ENCODE results near the gene FBN3.
A peak's percentile ranks its signal among the peaks of the same experiment; 100 is the strongest.
"Not testable (repeated sequence)": the region's sequence is repeated elsewhere in the genome, so short reads cannot be mapped to it uniquely, and the experiment has no call there.

The FBN3 gene

DNA sequence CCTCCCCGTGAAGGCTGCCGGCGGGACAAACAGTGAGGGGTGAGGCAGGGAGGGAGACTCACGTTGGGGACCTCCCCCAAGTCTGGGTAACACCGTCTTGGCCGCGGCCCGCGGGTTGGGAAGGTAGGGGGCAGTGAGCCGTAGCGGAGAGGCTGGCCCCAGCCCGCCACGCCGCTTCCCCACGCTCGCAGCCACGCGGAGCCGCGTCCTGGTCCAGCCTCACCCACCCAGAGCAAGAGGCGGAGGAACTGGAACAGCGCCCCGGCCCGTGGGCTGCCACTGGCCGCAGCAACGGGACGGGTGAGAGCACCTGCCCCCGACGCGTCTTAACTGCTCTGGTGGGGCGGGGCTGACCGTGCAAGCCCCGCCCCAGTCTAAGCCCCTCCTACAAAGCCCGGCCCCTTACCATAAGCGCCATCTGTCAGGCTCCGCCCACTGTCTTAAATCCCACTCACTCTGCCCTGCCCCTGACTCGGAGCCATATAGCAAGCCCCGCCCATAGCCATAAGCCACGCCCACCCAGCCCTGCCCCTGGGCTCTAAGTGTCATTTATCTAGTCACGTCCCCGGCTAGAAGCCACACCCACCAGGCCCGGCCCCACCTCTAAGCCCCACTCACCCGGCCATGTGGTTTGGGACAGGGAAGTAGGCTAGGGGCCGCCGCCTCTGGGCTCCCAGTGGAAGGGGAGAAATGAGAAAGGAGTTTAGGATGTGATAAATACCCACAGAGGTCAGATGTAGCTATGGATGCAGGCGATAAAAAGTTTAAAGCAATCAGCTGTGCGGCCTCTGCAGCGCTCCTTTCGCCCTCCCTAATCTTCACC is 98.9 kb downstream of the FBN3 start:
- DNase-seq = peak; percentile 90

DNA sequence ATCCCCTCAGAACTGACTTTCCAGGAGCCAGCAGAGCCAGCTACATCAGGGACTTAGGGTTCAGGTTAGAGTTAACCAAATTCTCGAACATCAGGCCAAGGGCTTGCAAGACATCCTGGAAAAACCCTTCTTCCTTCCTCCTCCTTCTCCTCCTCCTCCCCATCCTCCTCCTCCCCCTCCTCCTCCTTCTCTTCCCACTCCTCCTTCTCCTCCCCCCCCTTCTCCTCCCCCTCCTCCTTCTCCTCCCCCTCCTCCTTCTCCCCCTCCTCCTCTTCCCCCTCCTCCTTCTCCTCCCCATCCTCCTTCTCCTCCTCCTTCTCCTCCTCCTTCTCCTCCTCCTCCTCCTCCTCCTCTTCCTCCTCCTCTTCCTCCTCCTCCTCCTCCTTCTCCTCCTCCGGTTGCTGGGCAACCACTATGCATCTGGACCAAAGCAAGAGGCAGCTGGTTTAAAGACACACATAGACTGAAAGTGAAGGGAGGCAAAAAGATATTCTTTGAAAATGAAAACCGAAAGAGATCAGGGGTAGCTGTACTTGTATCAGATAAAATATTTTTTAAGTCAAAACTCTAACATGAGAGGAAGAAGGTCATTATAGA is 102.7 kb downstream of the FBN3 start:
- DNase-seq = no peak

DNA sequence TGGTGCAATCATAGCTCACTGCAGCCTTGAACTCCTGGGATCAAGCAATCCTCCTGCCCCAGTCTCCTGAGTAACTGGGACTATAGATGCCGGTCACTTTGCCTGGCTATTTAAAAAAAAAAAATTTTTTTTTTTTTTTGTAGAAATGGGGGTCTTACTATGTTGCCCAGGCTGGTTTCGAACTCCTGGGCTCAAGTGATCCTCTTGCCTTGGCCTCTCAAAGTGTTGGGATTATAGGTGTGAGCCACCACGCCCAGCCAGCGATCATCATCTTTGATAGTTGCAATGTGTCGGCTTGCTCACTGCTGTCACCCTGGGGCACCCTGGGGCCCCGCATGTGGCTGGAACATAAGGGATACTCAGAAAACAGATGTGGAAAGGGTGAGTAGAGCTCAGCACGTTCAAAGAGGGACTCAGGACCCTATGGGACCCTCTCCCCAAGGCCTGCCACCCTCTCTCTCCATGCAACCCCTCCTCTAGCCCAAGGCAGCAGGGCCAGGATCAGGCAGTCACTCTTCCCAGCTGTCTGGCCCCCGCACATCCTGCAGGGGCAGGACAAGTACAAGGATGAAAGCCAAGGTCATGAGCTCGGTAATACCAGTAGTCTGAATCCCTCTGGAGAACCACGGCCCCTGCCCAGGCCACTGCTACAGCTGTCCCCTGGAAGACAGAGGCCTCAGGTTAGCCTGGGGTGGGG is 103.4 kb downstream of the FBN3 start:
- no peak for DNase-seq

DNA sequence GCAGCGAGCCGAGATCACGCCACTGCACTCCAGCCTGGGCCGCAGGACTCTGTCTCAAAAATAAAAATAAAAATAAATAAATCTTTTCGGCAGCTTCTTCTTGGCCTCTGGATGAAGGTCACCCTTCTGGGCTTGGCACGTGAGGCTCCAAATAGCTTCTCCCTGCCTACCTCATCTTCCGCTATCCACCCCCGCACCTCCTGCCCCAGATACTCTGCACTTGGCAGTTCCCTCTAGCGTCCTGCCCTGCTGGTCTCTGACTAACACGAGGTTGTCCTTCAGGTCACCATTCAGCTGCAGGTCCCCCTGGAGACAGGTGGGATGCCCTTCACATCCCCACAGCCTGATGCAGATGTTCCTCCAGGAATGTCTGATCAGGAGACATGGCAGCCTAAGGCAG is 105.4 kb downstream of the FBN3 start:
- no peak for DNase-seq

DNA sequence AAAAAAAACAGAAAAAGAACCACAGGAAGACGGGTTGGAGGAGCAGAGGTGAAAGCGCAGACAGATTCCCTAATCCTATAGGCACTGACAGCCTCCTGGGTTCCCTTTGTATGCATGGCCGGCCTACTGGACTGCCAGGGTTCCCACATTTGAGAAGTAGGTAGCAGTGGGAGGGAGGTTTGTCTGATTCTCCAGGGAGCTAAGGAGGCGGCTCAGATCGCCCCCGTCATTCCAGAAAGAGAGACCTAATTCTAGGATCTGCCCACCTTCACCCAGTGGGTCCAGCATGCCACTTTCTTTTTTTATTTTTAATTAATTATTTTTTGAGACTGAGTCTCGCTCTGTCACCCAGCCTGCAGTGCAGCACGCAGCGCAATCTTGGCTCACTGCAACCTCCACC is 106.5 kb downstream of the FBN3 start:
- no peak for DNase-seq

DNA sequence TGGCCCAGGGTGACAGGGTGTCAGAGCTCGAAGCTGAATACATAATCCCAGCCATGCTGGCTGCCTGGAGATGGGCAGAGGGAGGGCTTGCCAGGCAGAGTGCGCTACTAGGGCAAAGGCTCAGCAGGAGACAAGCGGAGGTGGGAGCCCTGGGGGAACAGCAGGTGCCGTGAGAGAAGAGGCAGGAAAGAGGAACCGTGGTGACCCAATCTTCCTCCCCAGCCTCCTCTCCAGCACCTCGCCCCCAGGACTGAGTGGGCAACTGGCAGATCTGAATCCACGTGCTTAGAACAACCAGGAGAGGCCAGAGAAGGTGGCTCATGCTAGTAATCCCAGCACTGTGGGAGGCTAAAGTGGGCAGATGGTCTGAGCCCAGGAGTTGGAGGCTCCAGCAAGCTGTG is 107.9 kb downstream of the FBN3 start:
- no peak for DNase-seq

DNA sequence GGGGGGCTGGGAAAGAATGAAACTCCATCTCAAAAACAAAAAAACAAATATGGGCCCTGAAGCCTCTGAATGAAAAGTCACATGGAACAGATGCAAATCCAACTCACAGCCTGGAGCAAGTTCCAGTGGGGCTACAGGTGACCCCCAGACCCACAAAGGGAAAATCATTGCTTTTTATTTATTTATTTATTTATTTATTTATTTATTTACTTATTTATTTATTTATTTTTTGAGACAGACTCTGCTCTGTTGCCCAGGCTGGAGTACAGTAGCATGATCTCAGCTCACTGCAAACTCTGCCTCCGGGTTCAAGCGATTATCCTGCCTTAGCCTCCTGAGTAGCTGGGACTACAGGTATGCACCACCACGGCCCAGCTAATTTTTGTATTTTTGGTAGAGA is 110.2 kb downstream of the FBN3 start:
- no peak for DNase-seq

DNA sequence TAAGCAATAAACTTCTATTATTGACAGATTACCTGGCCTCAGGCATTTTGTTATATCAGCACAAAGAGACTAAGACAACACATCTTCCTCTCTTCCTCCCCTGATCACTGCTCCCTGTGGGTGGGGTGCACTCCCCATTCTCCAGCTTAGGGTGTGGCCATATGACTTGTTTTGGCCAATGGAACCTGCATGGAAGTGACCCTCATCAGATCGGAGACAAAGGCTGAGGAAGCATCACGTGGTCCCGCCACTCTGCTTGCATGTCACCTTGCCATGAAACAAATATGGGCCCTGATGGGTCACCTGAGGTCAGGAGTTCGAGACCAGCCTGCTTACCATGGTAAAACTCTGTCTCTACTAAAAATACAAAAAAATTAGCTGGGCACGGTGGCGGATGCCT is 110.6 kb downstream of the FBN3 start:
- no peak for DNase-seq

DNA sequence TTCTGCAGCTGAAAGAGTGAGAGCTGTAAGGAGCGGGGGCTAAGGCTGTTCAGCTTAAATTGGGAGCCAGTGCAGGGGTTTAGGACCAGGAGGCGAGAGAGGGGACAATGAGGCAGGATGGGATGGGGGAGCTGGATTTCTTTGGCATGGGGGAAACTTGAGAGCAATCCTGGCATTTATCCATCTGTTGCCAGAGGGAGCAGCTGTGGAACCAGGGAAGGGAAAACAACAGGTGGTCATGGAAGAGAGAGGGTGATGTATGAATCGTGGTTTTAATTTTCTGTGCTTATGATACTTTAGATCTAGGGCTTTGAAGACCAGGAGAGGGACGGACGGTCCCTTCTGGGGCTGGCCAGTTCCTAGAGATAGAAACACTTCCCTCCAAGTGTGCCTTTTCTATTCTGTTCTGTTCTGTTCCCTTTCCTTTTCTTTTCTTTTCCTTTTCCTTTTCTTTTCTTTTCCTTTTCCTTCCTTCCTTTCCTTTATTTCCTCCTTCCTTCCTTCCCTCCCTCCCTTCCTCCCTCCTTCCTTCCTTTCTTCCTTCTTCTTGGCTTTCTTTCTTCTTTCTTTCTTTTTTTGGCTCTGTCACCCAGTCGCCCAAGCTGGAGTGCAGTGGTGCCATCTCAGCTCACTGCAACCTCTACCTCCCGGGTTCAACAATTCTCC is 112.8 kb downstream of the FBN3 start:
- no peak for DNase-seq

DNA sequence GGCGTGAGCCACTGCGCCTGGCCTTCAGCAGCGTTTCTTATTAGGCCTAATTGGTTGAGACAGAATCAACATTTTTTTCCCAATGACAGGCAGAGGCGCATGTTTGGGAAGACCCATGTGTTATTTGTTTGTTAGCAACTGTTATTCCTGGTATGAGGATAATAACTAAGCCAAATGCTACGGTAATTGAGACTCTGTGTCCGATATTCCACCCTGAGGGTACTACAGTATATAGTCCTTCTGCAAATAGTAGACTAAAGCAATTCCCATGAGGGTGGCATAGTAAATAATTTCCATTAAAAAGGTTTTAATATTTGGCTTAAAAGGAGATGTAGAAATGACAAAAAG is 115.2 kb downstream of the FBN3 start:
- DNase-seq = no peak

DNA sequence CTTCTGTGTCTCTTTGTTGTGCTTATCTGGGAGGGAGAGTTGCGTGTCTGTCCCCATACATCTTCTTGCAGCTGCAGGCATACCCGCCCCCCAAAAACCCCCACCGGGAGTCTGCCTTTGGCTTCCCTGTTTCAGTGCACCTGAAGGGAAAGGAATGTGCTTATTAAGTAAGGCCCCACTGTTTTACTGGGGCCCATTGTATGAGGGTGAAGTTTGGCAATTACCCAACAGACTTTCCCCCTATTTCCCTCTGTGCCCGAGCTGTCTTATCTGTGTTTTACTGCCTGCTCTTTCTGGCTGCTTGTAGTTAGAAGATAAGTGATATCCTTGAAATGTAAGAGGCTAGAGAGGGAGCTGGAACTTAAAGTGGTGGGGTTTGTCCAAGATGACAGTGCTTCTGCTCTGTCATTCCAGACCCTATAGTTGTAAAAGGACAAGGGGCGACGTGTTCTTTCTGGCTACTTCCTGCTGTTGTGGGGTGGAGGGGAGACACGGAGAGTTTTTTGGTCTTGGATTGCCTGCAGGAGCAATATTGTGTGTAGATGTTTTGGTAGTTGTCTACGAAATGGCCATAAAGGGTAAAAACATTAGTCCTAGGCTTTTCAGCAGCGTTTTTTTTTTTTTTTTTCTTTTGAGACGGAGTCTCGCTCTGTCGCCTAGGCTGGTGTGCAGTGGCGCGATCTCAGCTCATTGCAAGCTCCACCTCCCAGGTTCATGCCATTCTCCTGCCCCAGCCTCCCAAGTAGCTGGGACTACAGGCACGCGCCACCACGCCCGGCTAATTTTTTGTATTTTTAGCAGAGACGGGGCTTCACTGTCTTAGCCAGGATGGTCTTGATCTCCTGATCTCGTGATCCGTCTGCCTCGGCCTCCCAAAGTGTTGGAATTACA is 115.9 kb downstream of the FBN3 start:
- DNase-seq = not testable (repeated sequence)

DNA sequence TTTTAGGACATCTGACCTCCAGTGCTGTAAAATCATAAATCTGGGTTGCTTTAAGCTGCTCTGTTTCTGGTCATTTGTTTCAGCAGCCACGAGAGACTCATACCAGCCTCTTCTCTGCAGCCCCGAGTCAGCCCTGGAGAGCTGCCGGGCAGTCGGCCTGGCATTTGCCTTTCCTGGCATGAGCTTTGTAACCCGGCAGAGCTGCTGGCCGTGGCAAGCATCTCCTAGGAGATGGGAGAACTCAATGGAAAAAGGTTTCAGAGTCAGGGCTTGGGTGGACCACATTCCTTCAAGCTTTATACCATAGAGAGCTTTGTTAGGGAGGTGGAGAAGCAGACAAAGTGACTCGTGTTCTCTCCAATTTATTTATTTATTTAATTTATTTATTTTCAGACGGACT is 118.4 kb downstream of the FBN3 start:
- no peak for DNase-seq

DNA sequence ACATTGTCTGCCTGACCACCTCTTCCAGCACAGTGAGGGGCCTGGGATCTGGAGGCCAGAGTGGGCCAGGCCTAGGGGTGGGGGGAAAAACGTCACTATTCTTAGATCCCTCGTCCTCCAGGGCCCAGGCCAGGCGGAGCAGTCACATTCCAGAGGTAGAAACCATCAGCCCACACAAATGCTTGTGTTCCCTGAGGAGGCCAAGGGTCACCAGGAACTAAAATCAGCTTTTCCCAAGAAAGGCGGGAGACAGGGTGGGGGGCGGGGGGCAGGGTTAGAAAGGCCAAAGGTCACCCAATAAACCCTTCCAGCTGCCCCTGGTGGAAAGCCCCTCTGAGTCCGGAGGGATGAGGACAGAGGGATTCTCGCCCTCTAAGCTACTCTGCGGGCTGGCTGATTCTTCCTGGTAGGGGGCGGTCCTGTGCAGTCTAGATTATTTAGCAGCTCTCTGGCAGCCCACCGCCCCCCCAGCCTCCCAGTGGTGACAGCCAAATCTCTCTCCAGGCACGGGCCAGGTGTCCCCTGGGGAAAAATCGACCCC is 120.4 kb downstream of the FBN3 start:
- no peak for DNase-seq

DNA sequence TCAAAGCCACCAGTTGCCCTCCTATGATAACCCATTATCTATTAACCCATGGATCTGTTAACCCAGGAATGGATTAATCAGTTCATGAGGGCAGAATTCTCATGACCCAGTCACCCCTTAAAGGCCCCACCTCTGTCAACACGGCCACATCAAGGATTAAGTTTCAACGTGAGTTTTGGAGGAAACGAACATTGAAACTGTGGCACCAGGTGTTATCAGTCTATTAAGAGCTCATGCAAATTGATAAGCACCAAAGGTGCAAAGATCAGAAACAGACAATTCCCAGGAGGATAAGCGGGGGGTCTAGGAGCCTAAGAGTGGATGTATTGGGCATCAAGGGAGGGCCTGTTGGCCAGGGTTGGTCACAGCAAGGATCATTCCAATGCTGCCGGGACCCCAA is 124.1 kb downstream of the FBN3 start:
- no peak for DNase-seq

DNA sequence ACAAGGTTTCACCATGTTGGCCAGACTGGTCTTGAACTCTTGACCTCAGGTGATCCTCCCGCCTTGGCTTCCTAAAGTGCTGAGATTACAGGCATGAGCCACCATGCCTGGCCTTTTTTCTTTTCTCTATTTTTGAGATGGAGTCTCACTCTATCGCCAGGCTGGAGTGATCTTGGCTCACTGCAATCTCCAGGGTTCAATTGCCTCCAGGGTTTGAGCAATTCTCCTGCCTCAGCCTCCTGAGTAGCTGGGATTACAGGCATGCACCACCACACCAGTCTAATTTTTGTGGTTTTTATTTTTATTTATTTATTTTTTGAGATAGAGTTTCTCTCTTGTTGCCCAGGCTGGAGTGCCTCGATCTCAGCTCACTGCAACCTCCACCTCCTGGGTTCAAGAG is 125.1 kb downstream of the FBN3 start:
- not testable (repeated sequence) for DNase-seq

DNA sequence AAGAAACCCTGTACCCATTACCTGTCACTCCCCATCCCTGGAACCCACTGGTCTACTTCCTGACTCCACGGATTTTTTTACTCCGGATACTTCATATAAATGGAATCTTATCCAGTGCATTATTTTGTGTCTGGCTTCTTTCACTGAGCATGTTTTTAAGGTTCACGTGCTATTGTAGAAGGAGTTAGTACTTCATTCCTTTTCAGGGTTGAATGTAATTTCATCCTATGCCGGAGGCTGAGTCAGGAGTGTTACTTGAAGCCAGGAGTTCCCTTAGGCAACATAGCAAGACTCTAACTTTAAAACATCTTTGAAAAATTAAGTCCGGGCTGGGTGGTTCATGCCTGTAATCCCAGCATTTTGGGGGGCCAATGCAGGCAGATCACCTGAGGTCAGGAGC is 126.0 kb downstream of the FBN3 start:
- no peak for DNase-seq

DNA sequence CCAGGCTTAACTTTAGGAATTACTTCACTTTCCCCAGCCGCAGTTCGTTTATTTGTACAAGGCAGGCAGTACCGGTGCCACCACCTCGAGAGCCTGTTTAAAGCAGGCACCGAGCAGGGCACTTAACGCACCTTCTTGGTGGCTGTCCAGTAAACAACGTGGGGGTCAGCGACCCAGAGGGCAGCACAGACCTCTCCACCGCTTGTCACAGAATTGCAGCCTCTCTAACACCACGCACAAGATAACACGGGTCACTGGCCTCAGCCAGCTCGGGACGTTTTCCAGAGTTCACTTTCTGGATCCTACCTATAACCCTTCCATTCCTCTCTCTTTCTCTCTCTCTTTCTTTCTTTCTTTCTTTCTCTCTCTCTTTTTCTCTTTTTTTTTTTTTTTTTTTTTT is 127.1 kb downstream of the FBN3 start:
- DNase-seq = no peak

DNA sequence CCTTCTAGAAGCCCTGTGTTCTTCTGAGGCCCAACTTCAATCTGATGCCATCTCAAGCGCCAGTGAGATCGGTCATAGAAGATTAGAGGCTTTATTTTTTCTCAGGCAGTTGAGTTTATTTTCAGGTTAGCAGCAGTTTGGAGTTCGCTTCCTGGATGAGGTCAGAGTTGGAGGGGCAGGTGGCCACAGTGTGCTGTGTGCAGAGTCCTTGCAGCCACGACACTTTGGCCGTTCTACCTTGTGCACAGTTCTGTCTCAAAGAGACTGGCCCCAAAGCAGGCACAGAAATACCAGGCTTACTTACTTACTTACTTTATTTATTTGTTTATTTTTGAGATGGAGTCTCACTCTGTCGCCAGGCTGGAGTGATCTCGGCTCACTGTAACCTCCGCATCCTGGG is 128.0 kb downstream of the FBN3 start:
- no peak for DNase-seq

DNA sequence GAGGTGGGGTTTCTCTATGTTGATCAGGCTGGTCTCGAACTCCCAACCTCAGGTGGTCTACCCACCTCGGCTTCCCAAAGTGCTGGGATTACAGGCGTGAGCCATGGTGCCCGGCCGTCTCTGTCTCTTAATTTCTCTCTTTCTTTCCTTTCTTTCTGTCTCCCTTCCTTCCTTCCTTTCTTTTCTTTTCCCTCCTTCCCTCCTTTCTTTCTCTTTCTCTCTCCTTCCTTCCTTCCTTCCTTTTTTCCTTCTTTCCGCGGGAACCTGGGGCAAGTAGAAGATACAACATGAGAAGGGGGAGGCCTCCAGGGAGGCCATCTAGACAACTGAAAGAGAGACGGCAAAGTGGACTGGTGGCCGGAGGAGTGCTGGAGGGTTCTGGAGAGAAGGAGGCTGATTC is 128.7 kb downstream of the FBN3 start:
- DNase-seq = no peak

DNA sequence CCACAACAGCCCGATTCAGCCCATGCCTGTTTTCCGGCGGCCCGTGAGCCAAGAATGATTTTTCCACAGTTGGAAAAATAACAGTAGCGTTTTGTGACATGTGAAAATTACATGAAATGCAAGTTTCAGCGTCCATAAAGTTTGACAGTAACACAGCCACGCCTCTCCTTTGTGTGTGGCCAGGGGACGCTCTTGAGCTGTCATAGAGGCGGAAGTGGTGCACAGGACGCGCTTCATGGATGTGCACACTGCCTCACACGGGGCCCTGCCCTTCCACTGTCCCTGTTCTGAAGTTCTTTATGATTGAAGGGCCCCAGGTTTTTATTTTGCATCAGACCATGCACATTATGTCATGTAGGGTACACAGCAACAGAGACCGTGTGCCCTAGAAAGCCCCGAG is 131.6 kb downstream of the FBN3 start:
- DNase-seq = peak; percentile 52
